ENCODE measurements around the gene PPP1CA. TPM values are rescaled to one million over a fixed set of nuclear protein-coding genes. Genes with fewer than 3 reads are reported as not detected.

PPP1CA gene
- total RNA-seq, 3 donors from 2014 or later (not counting 1 experiment from before 2014, with no cell fraction given): 222 to 245 (median 233) TPM

DNA sequence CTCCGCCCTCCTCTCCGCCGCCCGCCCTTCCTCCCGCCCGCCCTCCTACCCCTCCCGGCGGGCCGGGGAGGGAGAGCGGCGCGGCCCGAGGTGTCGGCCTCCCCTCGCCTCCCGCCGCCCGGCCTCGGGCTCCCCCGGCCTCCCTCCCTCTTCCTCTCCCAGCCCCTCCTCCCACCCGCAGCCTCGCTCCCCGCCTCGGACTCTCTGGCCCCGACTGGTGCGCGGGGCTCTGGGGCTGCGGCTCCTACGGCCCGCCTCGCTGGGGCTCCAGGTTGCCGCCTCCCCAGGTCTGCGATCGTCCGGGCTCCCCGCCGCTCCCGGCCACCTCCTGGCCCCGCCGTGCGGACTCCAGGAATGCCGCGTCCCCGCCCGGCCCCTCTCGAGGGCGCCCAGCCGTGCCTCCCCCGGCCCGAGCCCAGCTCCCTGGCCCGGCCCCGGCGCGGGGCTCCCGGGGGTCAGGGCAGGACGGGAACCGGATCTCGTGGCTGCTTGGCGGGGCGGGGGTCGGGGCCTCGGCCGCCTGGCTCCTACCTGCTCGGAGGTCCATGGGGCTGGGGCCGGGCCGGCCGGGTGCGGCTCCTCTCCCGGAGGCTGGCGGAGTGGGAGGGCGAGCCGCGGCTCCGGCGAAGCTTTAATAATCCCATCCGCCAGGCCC is 28.5 kb downstream of the PPP1CA start, which contains the start of gene CLCF1:
Gene CLCF1 (minus strand): TSS at position 606 of the 655 bp plus-strand sequence. CDS start 59 bp downstream, at position 547.
- peaks cover 3% of the 10 kb centered on the region for H3K27me3 ChIP-seq (ENCODE audit: control insufficient read depth, insufficient read depth, low read length)
- peak within 1 kb of the TSS; percentile 88 to 89 for H3K27ac Mint-ChIP-seq
- DNase-seq: peak; percentile 55 to 58
- peaks cover 57% of the 10 kb centered on the region for H3K4me1 ChIP-seq (ENCODE audit: control insufficient read depth, insufficient read depth, low read length)
- WGBS (ENCODE audit: insufficient coverage): under 1% methylated on average over 76 of the region's 76 CpGs
- H3K4me3 ChIP-seq (ENCODE audit: low read length): peak within 1 kb of the TSS; percentile 41
- H3K9me3 Mint-ChIP-seq: no peaks in the 10 kb centered on the region
- ATAC-seq: peak; percentile 32 to 45 (median 42)
- H3K36me3 ChIP-seq (ENCODE audit: control insufficient read depth, insufficient read depth, low read length): no peaks in the 10 kb centered on the region
- H3K27me3 Mint-ChIP-seq (ENCODE audit: low read depth in 2 of 2): no peaks in the 10 kb centered on the region
- intact Hi-C loops (cut with micrococcal nuclease): loop anchor here (5.0 kb wide), 2 partner anchors 86 to 106 kb away; partner anchors contain the start of genes ANKRD13D and GRK2
- no peaks in the 10 kb centered on the region for H3K36me3 Mint-ChIP-seq
- peak within 1 kb of the TSS; percentile 43 for H3K27ac ChIP-seq (ENCODE audit: low read length)
- H3K9me3 ChIP-seq (ENCODE audit: control insufficient read depth, insufficient read depth, low read length): no peaks in the 10 kb centered on the region
- TF ChIP-seq, protein P1, sequence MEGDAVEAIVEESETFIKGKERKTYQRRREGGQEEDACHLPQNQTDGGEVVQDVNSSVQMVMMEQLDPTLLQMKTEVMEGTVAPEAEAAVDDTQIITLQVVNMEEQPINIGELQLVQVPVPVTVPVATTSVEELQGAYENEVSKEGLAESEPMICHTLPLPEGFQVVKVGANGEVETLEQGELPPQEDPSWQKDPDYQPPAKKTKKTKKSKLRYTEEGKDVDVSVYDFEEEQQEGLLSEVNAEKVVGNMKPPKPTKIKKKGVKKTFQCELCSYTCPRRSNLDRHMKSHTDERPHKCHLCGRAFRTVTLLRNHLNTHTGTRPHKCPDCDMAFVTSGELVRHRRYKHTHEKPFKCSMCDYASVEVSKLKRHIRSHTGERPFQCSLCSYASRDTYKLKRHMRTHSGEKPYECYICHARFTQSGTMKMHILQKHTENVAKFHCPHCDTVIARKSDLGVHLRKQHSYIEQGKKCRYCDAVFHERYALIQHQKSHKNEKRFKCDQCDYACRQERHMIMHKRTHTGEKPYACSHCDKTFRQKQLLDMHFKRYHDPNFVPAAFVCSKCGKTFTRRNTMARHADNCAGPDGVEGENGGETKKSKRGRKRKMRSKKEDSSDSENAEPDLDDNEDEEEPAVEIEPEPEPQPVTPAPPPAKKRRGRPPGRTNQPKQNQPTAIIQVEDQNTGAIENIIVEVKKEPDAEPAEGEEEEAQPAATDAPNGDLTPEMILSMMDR (IDR thresholded peaks at IDR 0.05): no peak
- peaks cover 44 to 54% of the 10 kb centered on the region in 2 donors for H3K4me1 Mint-ChIP-seq
- peak within 1 kb of the TSS; percentile 97 for H3K4me3 Mint-ChIP-seq

DNA sequence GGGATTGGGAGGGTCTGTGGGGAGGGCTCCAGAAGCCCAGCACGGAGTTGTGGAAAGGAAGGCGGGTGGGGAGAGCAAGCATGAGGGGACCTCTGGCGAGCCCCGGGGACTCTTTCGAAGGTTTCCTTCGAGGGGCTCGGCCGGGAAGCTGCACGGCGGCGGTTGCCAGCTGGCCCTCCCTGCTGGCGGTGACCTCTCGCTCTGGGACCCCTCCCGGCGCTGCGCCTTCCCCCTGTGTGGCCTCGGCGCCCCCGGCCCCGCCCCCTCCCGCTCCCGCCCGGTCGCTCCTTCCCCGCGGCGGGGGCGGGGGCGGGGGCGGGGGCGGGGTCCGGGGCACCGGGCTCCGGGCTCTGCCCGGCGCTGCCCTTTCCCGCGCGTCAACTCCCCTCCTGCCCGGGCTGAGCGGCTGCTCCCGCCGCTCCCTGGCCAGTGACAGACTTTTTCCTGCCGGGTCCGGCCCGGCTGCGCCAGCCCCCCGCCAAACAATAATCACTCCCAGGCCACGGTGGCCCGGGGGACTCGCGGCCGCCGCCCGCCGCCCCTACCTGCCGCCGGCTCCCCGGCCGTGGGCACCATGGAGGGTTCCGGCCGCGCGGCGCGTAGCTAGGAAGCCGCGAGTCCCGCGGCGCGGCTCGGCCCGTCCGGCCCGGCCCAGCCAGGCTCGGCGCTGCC is 29.2 kb downstream of the PPP1CA start:
- Histone ChIP-seq H3K4me3 (ENCODE audit: low read length) (peak overlapping the region; percentile 38), H3K4me1 (ENCODE audit: control insufficient read depth, insufficient read depth, low read length) (peaks cover 64% of the 10 kb centered on the region), H3K36me3 (ENCODE audit: control insufficient read depth, insufficient read depth, low read length) (no peaks in the 10 kb centered on the region), H3K27ac (ENCODE audit: low read length) (no peak overlapping the region), H3K9me3 (ENCODE audit: control insufficient read depth, insufficient read depth, low read length) (no peaks in the 10 kb centered on the region), H3K27me3 (ENCODE audit: control insufficient read depth, insufficient read depth, low read length) (peaks cover 3% of the 10 kb centered on the region)
- WGBS (ENCODE audit: insufficient coverage): under 1% methylated on average over 78 of the region's 78 CpGs
- H3K27ac Mint-ChIP-seq: peak overlapping the region in 1 of 2 donors; percentile 89
- H3K4me3 Mint-ChIP-seq: peak overlapping the region; percentile 37
- TF ChIP-seq, protein P1 (IDR thresholded peaks at IDR 0.05): no peak
- H3K4me1 Mint-ChIP-seq: peaks cover 50 to 61% of the 10 kb centered on the region in 2 donors
- no peaks in the 10 kb centered on the region for H3K36me3 Mint-ChIP-seq
- no peak for ATAC-seq
- no peak for DNase-seq
- H3K9me3 Mint-ChIP-seq: no peaks in the 10 kb centered on the region
- intact Hi-C loops (cut with micrococcal nuclease): loop anchor here (5.0 kb wide), 2 partner anchors 85 to 105 kb away; partner anchors contain the start of genes ANKRD13D and GRK2
- peaks cover 0 to 6% of the 10 kb centered on the region in 2 donors for H3K27me3 Mint-ChIP-seq (ENCODE audit: low read depth in 2 of 2)

DNA sequence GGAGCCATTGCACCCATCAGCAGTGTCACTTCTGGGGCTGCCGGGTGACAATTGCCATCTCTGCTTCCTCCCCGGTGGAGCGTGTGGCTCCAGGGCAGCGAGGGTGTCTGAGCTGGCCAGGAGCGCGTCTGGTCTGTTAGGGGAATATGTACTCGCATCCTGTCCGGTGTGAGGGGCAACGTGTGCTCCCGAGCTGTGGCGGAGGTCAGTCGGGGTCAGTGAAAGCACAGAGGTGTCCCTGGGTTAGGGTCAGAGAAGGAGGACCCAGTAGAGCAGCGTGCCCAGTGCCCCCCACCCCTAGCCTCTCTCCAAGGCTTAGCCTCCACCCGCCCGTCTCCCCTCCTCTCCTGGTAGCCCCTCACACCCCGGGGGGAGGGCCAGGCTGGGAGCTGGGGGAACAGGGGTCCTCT is 29.7 kb downstream of the PPP1CA start:
- Mint-ChIP-seq H3K27me3 (ENCODE audit: low read depth in 2 of 2) (peaks cover 0 to 6% of the 10 kb centered on the region in 2 donors), H3K9me3 (no peaks in the 10 kb centered on the region), H3K4me3 (peak overlapping the region; percentile 90), H3K27ac (peak overlapping the region; percentile 68 to 70), H3K36me3 (no peaks in the 10 kb centered on the region), H3K4me1 (peaks cover 50 to 64% of the 10 kb centered on the region in 2 donors)
- H3K4me1 ChIP-seq (ENCODE audit: control insufficient read depth, insufficient read depth, low read length): peaks cover 69% of the 10 kb centered on the region
- TF ChIP-seq, protein P1 (IDR thresholded peaks at IDR 0.05): no peak
- H3K27me3 ChIP-seq (ENCODE audit: control insufficient read depth, insufficient read depth, low read length): peaks cover 3% of the 10 kb centered on the region
- 18% methylated on average over 12 of the region's 16 CpGs for WGBS (ENCODE audit: insufficient coverage)
- H3K4me3 ChIP-seq (ENCODE audit: low read length): peak overlapping the region; percentile 38
- ATAC-seq: no peak
- intact Hi-C loops (cut with micrococcal nuclease): loop anchor here (5.0 kb wide), 2 partner anchors 85 to 105 kb away; partner anchors contain the start of genes ANKRD13D and GRK2
- no peaks in the 10 kb centered on the region for H3K9me3 ChIP-seq (ENCODE audit: control insufficient read depth, insufficient read depth, low read length)
- no peaks in the 10 kb centered on the region for H3K36me3 ChIP-seq (ENCODE audit: control insufficient read depth, insufficient read depth, low read length)
- no peak overlapping the region for H3K27ac ChIP-seq (ENCODE audit: low read length)
- peak in 1 of 2 donors; percentile 49 for DNase-seq
